ENCODE data around the gene HEY2.
"Not testable (repeated sequence)": the region's sequence is repeated elsewhere in the genome, so short reads cannot be mapped to it uniquely, and the experiment has no call there.

The HEY2 gene

DNA sequence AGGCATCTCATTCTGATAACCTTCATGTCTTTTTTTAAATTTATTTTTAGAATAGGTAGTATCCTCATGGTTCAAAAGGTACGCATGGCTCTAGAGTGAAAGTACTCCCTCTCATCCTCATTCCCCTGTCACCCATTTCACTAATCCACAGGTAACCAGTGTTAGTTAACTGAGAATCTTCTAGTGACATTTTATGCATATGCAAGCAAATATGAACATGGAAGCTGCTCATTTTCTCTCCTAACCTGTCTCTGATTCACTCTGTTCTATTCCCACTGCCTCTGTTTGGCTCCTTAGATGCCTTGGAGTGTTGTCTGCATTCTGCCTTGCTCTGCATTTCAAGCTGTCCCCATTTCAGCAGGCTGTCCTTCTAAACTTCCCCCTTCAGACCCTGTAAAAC, 45.9 kb downstream of the HEY2 start:
- DNase-seq (ENCODE audit: low read depth, low spot score), result no peak

DNA sequence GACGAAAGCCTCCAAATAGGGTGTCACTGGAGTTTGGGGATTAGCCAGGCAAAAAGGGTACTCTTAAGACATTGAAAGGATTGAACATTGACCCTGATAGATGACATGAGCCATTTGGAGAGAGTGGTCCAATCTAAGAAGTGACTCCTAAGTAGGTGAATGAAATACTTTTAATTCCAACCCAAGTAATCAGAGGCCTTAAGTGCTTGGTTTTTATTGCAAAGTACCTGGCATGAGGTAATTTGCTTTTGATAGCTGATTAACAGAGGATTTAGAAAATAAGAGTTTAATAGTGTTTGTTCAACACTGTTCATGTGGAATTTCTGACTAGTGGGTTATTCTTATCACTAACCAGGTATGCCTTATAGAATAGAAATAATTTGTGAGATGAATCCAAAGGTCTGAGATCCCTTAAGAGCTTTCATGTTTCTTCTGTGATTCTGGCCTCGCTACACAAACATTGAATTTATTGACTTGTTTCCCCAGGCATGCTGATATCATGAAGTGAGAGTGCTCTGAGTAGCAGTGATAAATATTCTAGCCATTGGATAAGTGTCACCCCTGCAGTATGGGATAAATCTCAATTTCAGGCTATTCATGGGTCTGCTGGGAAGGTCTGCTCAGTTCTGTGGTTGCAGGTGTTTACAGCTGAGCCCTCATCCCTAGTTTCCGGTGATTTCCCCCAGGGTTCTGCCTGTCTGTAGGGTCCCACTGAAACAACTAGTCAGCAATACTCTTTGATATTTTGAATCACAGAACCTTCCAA, 47.9 kb downstream of the HEY2 start:
- DNase-seq (ENCODE audit: low read depth, low spot score), result no peak

DNA sequence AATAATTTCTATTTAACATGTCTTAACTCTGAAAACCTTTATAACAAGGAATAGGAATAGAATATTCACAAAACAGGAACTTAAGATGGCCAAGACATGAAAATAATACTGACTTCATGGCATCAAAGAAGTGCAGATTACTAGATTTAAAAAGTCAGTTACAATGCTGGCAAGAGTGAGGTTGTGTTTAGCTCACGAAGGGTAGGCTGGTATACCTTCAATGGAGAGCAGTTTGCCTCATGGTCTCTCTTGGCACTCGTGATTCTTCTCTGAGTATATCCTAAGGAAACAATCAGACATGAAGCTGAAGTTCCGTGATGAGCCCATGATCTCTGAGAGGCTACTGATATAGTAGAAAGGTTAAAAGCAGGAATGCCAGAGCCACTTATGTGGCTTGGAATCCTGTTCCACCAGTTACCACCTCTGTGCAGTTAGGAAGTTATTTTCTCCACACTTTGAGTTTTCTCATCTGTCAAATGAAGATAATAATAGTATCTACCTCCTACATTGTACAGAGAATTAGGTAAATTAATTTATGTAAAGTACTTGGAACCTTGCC, 48.5 kb downstream of the HEY2 start:
- no peak for DNase-seq (ENCODE audit: low read depth, low spot score)

DNA sequence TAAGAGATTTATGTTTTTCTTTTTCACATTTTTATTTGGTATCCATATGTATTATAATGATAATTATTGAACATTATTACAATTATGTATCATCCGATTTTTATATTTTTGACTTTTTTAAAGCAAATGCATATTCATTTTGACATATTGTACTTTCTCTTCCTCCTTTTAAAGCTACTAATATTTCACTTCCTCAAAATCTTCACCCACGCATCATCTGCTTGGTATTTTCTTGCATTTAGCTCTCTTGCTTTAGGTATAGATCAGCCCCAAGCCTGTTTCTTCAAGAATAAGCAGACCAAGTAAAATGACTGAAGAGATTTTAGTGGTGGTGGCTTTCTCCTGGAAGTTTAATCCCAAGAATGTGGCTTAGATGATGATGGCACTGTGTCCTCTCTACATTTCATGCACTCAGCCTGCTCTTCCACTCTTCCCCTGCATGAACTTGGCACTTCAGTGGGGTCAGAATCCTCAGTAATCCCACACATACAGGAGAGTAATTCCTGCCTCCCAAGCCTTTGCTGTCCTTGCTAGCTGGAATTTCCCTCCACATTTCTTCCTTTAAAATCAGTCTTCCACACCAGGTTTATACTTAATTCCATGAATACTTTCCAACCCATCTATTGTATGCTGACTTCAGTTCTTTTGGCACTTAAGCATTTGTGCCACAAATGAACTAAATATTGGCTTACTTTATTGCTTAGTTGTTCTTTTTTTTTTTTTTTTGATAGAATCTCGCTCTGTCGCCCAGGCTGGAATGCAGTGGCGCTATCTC, 49.5 kb downstream of the HEY2 start:
- no peak for DNase-seq (ENCODE audit: low read depth, low spot score)

DNA sequence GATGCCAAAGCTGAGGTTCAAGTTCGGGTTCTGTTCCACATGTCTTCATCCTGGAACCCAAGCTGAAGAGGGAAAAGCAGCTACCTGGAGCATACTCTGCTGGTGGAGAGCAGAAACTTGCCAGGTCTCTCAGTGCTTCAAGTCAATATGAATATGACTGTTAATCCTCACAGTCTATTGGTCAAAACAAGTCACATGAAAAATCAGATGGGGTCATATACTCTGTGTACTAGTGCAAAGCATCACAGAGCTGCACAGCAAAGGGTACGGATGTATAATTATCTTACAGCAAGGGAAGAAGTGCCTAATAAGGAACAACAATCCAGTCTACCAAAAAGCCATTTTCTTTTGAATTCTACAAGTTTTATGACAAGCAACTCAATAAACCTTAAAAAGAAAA, 53.0 kb downstream of the HEY2 start:
- DNase-seq (ENCODE audit: low read depth, low spot score), result no peak

DNA sequence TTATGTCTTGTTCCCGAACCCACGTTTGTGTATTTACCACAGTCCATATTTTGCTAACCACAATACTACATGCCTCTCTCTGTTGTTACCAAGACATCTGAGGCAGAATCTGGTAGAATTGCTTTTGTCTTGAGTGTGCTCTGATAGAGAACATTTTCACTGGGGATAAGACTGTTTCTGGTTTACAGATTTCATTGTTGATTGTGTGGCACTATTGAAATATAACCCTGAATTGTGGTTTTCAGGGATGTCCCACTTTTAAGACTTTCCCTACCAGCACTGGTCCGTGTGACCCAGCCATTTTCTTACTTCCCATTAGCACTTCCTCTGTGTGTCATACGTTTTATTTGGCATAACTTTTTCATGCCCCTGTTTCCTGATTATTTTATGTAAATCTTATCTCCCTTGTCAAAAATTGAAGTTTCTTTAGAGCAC, 53.5 kb downstream of the HEY2 start:
- DNase-seq (ENCODE audit: low read depth, low spot score), result no peak

DNA sequence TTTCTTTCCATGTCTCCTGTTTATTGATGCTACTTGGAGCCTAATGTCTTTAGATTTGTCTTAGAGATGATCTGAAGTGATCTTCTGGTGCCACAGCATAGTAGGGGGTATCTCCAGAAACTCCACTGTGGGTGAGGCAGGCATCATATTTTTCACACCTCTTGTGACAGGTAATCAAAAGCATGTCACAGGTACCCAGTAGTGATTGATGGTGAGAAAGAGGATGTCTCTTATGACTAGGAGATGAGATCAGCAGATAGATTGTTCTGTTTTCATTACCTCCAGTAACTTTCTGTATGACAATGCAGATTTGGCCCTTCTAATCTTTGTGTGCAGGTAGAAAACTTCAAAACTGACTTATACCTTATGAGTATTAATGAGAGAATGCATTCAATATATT, 54.8 kb downstream of the HEY2 start:
- DNase-seq (ENCODE audit: low read depth, low spot score), result no peak

DNA sequence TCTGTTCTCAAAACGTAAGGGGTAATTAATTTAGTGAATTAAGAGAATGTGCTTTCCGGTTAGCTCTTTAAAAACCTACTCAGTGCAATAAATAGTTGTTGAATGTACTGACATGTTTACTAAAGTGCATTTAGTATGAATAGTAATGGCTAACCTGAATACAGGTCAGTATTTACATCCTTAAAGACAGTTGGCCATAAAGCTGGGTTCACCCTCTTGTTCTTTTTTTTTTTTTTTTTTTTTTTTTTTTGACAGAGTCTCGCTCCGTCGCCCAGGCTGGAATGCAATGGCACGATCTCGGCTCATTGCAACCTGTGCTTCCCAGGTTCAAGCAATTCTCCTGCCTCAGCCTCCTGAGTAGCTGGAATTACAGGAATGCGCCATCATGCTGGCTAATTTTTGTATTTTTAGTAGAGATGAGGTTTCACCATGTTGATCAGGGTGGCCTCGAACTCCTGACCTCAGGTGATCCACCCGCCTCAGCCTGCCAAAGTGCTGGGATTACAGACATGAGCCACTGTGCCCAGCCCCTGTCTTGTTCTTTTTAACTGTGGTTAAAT, 55.5 kb downstream of the HEY2 start:
- DNase-seq (ENCODE audit: low read depth, low spot score), result not testable (repeated sequence)

DNA sequence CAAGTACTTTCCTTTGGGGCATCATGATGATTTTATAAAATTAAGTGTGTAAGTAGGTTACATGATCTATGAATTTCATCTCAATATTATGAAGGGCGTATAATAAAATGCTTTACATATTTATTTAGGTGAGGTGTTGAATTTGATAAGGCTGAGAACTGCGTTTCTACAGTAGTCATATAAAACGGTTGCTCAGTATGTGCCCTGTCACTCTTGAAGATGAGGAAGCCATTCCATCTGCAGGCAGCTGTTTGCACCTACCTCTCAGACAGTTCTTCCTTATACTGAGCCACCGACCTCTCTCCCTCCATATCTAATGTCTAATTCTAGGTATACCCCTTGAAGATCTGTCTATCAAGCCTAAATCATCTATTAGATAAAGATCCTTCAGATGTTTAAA, 57.4 kb downstream of the HEY2 start:
- DNase-seq (ENCODE audit: low read depth, low spot score), result no peak

DNA sequence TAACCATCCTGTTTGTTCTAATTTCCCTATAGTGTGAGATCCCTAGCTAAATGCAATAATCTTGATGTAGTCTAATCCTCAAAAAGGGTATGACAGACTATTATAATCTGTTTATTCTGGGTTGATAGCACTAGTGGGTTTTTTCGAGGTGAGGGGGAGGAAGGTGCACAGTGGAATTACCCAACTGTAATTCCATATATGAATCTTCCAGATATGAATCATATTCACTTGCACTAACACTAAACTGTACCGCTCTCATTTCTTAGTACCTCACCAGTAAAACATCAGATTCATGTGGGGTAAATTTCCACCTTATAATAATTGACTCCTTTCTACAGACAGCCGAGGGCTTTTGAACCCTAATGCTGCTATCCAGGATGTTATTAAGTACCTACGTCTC, 57.9 kb downstream of the HEY2 start:
- DNase-seq (ENCODE audit: low read depth, low spot score), result no peak

DNA sequence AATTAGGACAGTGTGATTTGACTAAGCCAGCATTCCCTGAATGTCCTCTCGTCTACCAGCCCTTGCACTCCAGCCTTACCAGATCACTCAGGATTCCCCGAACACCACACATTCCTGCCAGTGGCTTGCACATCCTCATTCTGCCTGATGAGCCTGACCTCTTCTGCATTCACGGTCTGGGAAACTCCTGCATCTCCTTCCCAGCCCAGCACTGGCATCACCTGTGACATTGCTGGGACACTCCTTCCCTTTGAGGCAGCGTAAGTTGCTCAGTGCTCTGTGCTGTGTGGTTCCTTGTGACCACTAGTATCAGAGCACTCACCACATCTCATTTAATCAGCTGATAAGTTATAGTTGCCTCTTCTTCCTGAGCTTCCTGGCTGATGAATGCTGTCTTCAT, 58.6 kb downstream of the HEY2 start:
- no peak for DNase-seq (ENCODE audit: low read depth, low spot score)

DNA sequence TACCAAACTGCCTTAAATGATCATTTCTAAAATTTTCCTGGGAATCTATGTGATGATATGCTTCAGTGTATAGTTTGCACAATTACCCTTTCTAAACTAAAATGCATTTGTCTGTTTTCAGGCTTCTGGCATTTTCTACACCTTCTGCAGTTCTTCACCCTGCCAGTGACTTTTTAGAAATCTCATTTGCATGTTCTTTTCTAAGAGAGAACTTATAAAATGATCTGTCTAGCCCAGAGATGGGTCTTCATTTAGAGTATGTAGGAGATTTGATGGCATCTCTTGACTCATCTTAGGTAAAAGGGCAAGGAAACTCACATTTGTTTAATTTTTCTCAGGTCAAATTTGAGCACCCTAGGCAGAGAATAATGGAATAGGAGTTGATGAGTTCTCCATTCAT, 59.2 kb downstream of the HEY2 start:
- no peak for DNase-seq (ENCODE audit: low read depth, low spot score)

DNA sequence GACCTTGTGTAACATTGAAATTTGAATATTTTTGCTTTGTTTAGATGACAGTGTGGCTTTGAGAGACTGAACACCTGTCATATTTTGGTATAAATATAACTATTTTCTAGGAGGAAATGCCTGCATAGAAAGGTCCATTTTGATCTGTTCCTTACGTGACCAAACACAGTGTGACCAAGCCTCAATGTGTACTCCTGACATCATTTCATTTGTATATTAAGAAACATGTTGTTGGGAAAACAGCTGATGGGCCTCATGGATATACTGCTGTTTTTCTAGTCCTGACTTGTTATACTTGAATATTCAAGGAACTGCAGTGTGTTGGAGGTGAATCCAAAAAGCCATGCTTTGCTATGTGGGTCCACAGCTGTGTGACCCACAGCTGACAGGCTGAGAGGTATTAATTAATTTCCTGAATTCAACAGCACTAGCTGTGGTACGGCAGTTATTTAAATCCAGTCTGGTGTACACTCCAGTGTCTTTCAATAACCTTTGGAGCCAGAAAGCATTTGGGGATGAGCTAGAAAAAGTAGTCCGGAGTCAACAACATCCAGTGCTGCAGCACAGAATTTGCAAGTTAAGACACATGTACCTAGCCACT, 60.2 kb downstream of the HEY2 start:
- no peak for DNase-seq (ENCODE audit: low read depth, low spot score)

DNA sequence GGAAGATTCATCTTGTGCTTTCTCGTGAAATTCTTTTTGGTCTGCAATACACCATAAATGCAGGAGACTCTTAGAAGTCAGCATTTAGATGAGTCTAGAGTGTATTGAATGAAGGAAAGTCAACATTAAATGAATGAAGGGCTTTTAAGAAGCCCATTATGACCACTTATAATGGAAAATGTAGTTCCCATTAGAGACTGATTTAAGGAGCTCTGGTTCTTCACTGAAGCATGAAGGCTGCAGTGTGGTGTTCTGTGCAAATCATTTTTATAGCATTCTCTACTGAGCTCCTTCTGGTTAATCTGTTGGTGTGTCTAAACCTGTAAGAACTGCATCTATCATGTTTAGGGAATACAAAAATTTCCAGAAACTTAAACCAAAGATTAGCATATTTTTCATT, 61.0 kb downstream of the HEY2 start:
- DNase-seq (ENCODE audit: low read depth, low spot score), result no peak

All from iPS DF 19.7 (cell line).